NT2/D1 (cell line): ENCODE data around the gene MRPL55.

Experiments
- SUZ12 ChIP-seq: IDR thresholded peaks from 2 replicates; pipeline ENCODE4 v1.6.1; 2011; ENCODE audit not compliant: insufficient read length, insufficient read depth; ENCODE audit errors: extremely low read depth
- YY1 ChIP-seq: IDR thresholded peaks from 2 replicates; pipeline ENCODE4 v1.6.1; 2011; ENCODE audit not compliant: insufficient read length, insufficient read depth
- ZNF274 ChIP-seq: IDR thresholded peaks from 2 replicates; pipeline ENCODE4 v1.6.1; 2011; ENCODE audit warnings: mild to moderate bottlenecking, low read depth, low read length

DNA sequence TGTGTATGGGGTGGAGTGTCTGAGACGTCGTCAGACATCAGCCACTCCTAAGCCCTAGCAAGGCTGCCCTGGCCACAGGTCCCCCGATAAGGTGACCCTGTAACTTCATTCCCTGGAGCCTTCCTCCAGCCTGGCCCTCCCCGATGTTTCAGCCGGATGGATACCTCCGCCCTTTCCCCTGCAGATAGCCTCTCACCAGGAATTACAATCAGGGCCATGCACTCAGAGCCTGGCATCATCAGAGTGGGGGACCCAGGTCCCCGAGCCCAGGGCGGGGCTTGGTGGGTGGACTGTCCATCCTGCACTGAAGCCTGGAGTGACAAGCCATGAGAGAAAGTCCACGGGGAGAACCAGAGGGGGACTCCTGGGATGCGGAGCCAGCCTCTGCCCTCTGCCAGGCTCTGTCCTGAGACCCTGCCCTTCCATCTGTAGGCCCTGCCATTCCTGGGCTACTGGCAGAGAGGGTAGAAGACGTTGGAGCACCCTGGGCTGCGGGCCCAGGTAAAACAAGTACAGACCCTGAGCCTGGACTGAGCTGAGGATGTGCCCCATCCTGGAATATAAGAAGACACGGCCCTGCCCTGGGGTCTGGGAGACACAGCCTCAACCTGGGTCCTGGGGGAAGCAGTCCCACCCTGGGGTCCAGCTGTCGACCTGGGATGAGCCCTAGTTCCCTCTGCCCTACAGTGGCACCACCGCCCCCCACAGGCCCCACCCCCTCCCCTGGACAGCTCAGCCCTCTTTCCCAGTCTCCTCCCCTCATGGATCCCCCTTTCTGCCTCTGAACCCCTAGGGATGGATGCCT is 43.4 kb downstream of the MRPL55 start:
- TF ChIP-seq YY1, result no peak
- TF ChIP-seq ZNF274, result no peak
- TF ChIP-seq SUZ12, result no peak
